Effector memory CD4-positive, alpha-beta T cell (primary cell): ENCODE results near the gene IL3.

ENCODE experiments used
- DNase-seq, 3 donors: peaks; one replicate each; pipeline ENCODE4 v3.0.0-alpha.2; 2020
- H3K27ac ChIP-seq: 2 replicates; pipeline ENCODE4 v1.7.0; 2013; ENCODE audit warnings: mild to moderate bottlenecking, low read length, moderate library complexity; ENCODE audit not compliant: insufficient read depth, poor library complexity, severe bottlenecking
- H3K27me3 ChIP-seq: replicated peaks from 2 replicates; pipeline ENCODE4 v1.7.0; 2013; ENCODE audit warnings: mild to moderate bottlenecking, low read length; ENCODE audit not compliant: insufficient read depth, control insufficient read depth, poor library complexity, severe bottlenecking
- H3K36me3 ChIP-seq: 2 replicates; pipeline ENCODE4 v1.7.0; 2013; ENCODE audit warnings: mild to moderate bottlenecking, low read length, moderate library complexity; ENCODE audit not compliant: control insufficient read depth, insufficient read depth
- H3K4me1 ChIP-seq: 2 replicates; pipeline ENCODE4 v1.7.0; 2013; ENCODE audit warnings: low read length, mild to moderate bottlenecking; ENCODE audit not compliant: control insufficient read depth, insufficient read depth, poor library complexity, severe bottlenecking
- H3K4me3 ChIP-seq: 2 replicates; pipeline ENCODE4 v1.7.0; 2013; ENCODE audit warnings: low read length, low read depth, mild to moderate bottlenecking; ENCODE audit not compliant: insufficient read depth, poor library complexity, severe bottlenecking
- H3K9me3 ChIP-seq: 2 replicates; pipeline ENCODE4 v1.7.0; 2013; ENCODE audit warnings: mild to moderate bottlenecking, low read length, moderate library complexity; ENCODE audit not compliant: control insufficient read depth

IL3 gene

GRCh38 chr5:132049093-132049492 is 11.4 kb upstream of the IL3 start:
- no peaks in the 10 kb centered on the region for H3K4me1 ChIP-seq
- H3K27me3 ChIP-seq, result no peaks in the 10 kb centered on the region
- DNase-seq, result no peak
- H3K4me3 ChIP-seq, result no peak overlapping the region
- no peak overlapping the region for H3K27ac ChIP-seq
- no peaks in the 10 kb centered on the region for H3K36me3 ChIP-seq
- no peaks in the 10 kb centered on the region for H3K9me3 ChIP-seq

- H3K4me1 ChIP-seq, result peaks cover 3% of the 10 kb centered on the region
- H3K9me3 ChIP-seq, result no peaks in the 10 kb centered on the region
- H3K4me3 ChIP-seq, result no peak overlapping the region
- no peaks in the 10 kb centered on the region for H3K36me3 ChIP-seq
- no peak overlapping the region for H3K27ac ChIP-seq
- no peak for DNase-seq
- H3K27me3 ChIP-seq, result no peaks in the 10 kb centered on the region
Measured at GRCh38 chr5:132049559-132049958, 10.9 kb upstream of the IL3 start.

DNA sequence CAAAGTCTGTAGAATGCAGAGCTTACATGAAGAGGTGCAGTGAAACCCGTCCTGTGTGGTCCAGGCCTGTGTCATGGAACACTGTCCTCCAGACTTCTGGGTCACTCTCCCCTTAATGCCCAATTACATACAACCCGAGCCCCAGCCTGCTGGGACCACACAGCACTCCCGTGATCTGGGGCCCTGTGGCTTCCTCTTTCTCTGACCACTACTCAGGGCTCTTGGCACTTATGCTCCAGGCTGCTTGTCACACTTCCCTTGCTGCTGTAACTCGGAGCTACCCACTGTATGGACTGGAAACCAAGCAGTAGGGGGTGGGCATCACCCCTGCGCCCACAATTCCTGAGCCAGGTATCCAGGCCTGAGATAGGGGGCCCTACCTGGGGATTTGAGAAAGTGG is 10.3 kb upstream of the IL3 start:
- H3K9me3 ChIP-seq, result no peaks in the 10 kb centered on the region
- no peak for DNase-seq
- no peaks in the 10 kb centered on the region for H3K27me3 ChIP-seq
- H3K4me3 ChIP-seq, result no peak overlapping the region
- no peak overlapping the region for H3K27ac ChIP-seq
- H3K4me1 ChIP-seq, result peaks cover 7% of the 10 kb centered on the region
- H3K36me3 ChIP-seq, result no peaks in the 10 kb centered on the region

DNA sequence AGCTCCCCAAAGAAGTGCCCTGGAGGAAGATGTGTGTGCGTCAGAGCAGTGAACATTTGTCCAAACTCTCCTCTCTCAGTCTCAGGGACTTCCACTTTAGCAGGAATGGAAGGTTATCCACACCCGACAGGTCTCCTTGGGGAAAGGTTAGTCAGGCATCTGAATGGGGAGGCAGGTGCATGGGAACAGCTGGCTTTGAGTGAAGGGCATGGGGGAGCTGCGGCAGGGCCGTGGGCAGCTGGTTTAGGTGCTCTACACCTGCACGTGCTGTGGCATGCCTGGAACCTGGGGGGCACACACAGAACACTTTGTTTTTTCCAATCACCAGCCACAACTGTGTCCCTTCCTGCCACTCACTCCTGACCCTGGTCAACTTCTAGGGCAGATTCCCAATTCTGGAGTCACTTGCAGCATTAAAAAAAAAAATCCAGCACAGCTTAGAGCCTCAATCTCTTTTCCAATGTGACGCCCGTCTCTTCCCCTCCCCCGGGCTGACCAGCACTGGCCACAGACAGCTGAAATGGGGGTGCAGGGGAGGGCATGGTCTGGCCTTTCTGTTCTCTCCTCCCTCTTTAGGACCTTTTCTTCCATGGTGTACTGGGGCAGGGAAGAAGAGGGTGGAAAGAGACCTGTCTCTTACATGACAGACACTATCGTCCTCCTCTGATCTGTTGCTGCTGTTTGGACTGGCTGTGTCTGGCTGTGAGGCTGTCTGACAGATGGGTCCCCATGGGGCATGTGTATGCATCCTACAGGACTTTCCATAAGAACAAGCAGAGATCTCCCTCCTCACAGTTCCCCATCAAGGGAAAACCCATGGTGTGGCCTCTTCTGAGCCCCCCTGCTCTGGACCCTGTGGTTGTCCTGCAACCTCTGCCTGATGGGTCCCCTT is 9.5 kb upstream of the IL3 start:
- H3K36me3 ChIP-seq, result no peaks in the 10 kb centered on the region
- H3K9me3 ChIP-seq, result no peaks in the 10 kb centered on the region
- H3K4me1 ChIP-seq, result peaks cover 14% of the 10 kb centered on the region
- no peak overlapping the region for H3K27ac ChIP-seq
- no peak overlapping the region for H3K4me3 ChIP-seq
- H3K27me3 ChIP-seq, result no peaks in the 10 kb centered on the region
- no peak for DNase-seq

GRCh38 chr5:132052520-132052919 is 7.9 kb upstream of the IL3 start:
- H3K27ac ChIP-seq, result no peak overlapping the region
- no peaks in the 10 kb centered on the region for H3K9me3 ChIP-seq
- no peaks in the 10 kb centered on the region for H3K27me3 ChIP-seq
- DNase-seq, result no peak
- no peaks in the 10 kb centered on the region for H3K36me3 ChIP-seq
- H3K4me3 ChIP-seq, result no peak overlapping the region
- peaks cover 30% of the 10 kb centered on the region for H3K4me1 ChIP-seq

DNA sequence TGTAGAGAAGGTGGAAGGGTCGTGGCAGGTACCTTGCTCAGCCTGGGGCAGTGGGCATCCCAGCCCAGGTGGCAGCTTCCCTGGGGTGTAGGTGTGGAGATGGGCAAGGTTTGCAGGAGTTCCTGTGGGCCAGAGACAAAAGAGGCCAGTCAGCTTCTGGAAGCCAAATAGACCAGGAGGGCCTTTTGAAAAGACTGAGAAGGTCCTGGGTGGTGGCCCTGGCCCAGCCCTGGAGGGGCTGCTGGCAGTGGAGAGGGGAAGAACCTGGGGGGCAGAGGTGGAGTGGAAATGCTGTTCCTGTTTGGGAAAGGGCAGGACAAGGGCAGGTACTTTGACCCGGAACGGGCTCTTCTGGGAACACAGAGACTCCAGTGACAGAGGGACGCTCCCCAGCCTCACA is 7.0 kb upstream of the IL3 start:
- Histone ChIP-seq H3K27me3 (no peaks in the 10 kb centered on the region), H3K27ac (no peak overlapping the region), H3K4me3 (no peak overlapping the region), H3K4me1 (peaks cover 35% of the 10 kb centered on the region), H3K36me3 (no peaks in the 10 kb centered on the region), H3K9me3 (no peaks in the 10 kb centered on the region)
- no peak for DNase-seq

GRCh38 chr5:132054031-132054696 is 6.3 kb upstream of the IL3 start:
- Histone ChIP-seq H3K4me1 (peaks cover 40% of the 10 kb centered on the region), H3K9me3 (no peaks in the 10 kb centered on the region), H3K36me3 (no peaks in the 10 kb centered on the region), H3K4me3 (no peak overlapping the region), H3K27ac (no peak overlapping the region), H3K27me3 (no peaks in the 10 kb centered on the region)
- no peak for DNase-seq

DNA sequence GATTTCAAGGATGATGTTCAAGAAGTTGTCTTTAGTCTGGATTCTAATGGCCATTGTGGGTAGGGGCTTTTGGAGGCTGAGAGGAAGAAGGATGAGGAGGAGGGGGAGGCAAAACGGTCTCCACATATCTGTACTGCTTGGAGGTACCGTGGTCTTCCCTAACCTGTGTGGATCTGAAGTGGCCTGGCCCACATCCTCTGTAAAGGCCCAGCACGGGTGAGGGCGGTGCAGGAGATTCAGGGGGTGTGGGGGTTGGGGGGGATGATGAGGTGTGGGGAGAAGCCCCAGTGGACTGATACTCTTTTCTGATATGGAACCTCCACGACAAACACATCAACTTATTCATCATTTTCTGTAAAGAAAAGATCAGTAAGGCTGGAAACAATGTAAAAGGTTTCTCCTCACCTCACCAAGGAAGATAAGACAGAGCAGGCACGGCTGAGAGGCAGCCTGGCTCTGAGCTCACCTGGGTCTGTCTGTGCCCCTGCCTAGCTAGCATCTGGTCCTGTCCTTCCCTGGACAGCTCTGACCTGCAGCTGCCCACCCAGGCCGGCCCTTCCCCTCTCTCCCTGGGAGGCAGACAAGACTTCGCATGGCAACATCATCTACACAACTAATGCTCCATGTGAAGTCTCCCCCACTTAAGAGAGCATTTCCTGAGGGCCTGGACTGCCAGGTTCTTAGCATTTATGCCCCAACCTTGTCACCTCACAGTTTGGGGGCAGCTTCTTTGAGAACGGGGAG is 5.6 kb upstream of the IL3 start:
- Histone ChIP-seq H3K9me3 (no peaks in the 10 kb centered on the region), H3K36me3 (no peaks in the 10 kb centered on the region), H3K4me3 (no peak overlapping the region), H3K27me3 (no peaks in the 10 kb centered on the region), H3K27ac (no peak overlapping the region), H3K4me1 (peaks cover 44% of the 10 kb centered on the region)
- DNase-seq, result no peak

DNA sequence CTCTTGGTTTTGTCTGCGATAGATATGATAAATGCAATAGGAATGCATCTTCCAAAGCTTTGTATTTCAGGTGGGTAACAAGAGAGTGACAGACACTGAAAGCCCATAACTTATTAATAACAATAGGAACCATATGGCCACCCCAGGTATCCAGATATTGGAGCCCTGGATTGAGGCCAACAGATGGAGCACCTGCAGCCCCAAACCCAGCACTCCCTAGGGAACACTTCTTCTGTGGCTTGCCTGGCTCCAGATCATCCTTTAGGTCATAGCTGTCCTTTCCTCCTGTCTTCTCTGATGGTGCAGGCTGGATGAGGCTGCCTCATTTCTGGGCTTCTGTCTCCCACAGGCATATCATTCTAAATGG is 5.0 kb upstream of the IL3 start:
- Histone ChIP-seq H3K4me3 (no peak overlapping the region), H3K36me3 (no peaks in the 10 kb centered on the region), H3K4me1 (peaks cover 44% of the 10 kb centered on the region), H3K27ac (peak overlapping the region; percentile 65), H3K9me3 (no peaks in the 10 kb centered on the region), H3K27me3 (no peaks in the 10 kb centered on the region)
- no peak for DNase-seq
